SK-N-SH treated with all-trans-retinoic acid at 6 μM for 48 hours (cell line): ENCODE data around the gene RFPL1.
"Not testable (repeated sequence)": the region's sequence is repeated elsewhere in the genome, so short reads cannot be mapped to it uniquely, and the experiment has no call there.

Source experiments
- ARNTL ChIP-seq: fragments of 450-650 bp; formaldehyde crosslinking; IDR thresholded peaks from 2 replicates; pipeline ENCODE4 v1.5.0; 2020; ENCODE audit warnings: low read depth, mild to moderate bottlenecking, moderate library complexity, borderline replicate concordance
- CREB5 ChIP-seq: fragments of 250-450 bp; sonication (Bioruptor Pico); IDR thresholded peaks from 2 replicates; pipeline ENCODE4 v1.5.1; 2020; ENCODE audit warnings: low read depth, mild to moderate bottlenecking, moderate library complexity
- CSDC2 ChIP-seq: fragments of 250-450 bp; sonication (Bioruptor Pico); IDR thresholded peaks from 2 replicates; pipeline ENCODE4 v1.5.0; 2020; ENCODE audit warnings: mild to moderate bottlenecking, moderate library complexity
- PATZ1 ChIP-seq: fragments of 250-450 bp; sonication (Bioruptor Pico); IDR thresholded peaks from 2 replicates; pipeline ENCODE4 v1.8.0; 2020; ENCODE audit warnings: mild to moderate bottlenecking, moderate library complexity, borderline replicate concordance
- PPARA ChIP-seq: fragments of 250-450 bp; sonication (Bioruptor Pico); IDR thresholded peaks from 2 replicates; pipeline ENCODE4 v1.5.0; 2020; ENCODE audit warnings: mild to moderate bottlenecking, borderline replicate concordance
- SNAI2 ChIP-seq: fragments of 250-450 bp; sonication (Bioruptor Pico); IDR thresholded peaks from 2 replicates; pipeline ENCODE4 v1.5.0; 2020; ENCODE audit warnings: mild to moderate bottlenecking, moderate library complexity
- ZFP3 ChIP-seq: fragments of 250-450 bp; sonication (Bioruptor Pico); IDR thresholded peaks from 2 replicates; pipeline ENCODE4 v1.5.0; 2020; ENCODE audit warnings: mild to moderate bottlenecking, moderate library complexity
- ZFP30 ChIP-seq: fragments of 450-650 bp; formaldehyde crosslinking; IDR thresholded peaks from 2 replicates; pipeline ENCODE4 v1.5.0; 2022; ENCODE audit warnings: mild to moderate bottlenecking, moderate library complexity

- TF ChIP-seq ARNTL (CRISPR knock-in tag); PATZ1 (CRISPR knock-in tag); CSDC2 (CRISPR knock-in tag); ZFP30 (CRISPR knock-in tag); CREB5; SNAI2 (CRISPR knock-in tag); ZFP3 (CRISPR knock-in tag); PPARA (CRISPR knock-in tag): not testable (repeated sequence)
Observed at GRCh38 chr22:29412772-29413171, 25.6 kb upstream of the RFPL1 start.
